Fibroblast of skin of left quadriceps (primary cell): Measurements from ENCODE around the gene CYP2R1.
A peak's percentile ranks its signal among the peaks of the same experiment; 100 is the strongest.
"Not testable (repeated sequence)": the region's sequence is repeated elsewhere in the genome, so short reads cannot be mapped to it uniquely, and the experiment has no call there.

Experiments
- DNase-seq, 2 experiments: peaks; one replicate each; pipeline ENCODE4 v3.0.0-alpha.2; 2013; ENCODE audit warnings: low read depth in 2 of 2

Gene CYP2R1

GRCh38 chr11:14892577-14892976 is 546 bp upstream of the CYP2R1 start:
- no peak for DNase-seq

GRCh38 chr11:14891143-14892035 is 642 bp downstream of the CYP2R1 start:
- DNase-seq = peak; percentile 72 to 75

- DNase-seq = no peak
These were observed 5.5 kb downstream of the CYP2R1 start for GRCh38 chr11:14886513-14886912.

GRCh38 chr11:14884667-14885273 is 7.3 kb downstream of the CYP2R1 start:
- DNase-seq = no peak

GRCh38 chr11:14883683-14884082 is 8.3 kb downstream of the CYP2R1 start:
- not testable (repeated sequence) for DNase-seq

- no peak for DNase-seq
These were observed 9.8 kb downstream of the CYP2R1 start for GRCh38 chr11:14882196-14882595.

- no peak for DNase-seq
These were observed 10.3 kb downstream of the CYP2R1 start for GRCh38 chr11:14881576-14882193.

- no peak for DNase-seq
These were observed 16.9 kb downstream of the CYP2R1 start for GRCh38 chr11:14875163-14875562.

GRCh38 chr11:14873632-14874031 is 18.4 kb downstream of the CYP2R1 start:
- no peak for DNase-seq

- DNase-seq = no peak
These were observed 20.0 kb downstream of the CYP2R1 start for GRCh38 chr11:14872032-14872431.

GRCh38 chr11:14863775-14864174 is 28.3 kb downstream of the CYP2R1 start:
- DNase-seq = not testable (repeated sequence)

- DNase-seq = no peak
These were observed 30.4 kb downstream of the CYP2R1 start for GRCh38 chr11:14861680-14862079.

- no peak for DNase-seq
These were observed 31.5 kb downstream of the CYP2R1 start for GRCh38 chr11:14860511-14860910.

GRCh38 chr11:14858404-14858803 is 33.6 kb downstream of the CYP2R1 start:
- no peak for DNase-seq

- no peak for DNase-seq
These were observed 34.4 kb downstream of the CYP2R1 start for GRCh38 chr11:14857621-14858020.

- no peak for DNase-seq
These were observed 36.1 kb downstream of the CYP2R1 start for GRCh38 chr11:14855890-14856289.

- no peak for DNase-seq
These were observed 38.0 kb downstream of the CYP2R1 start for GRCh38 chr11:14854057-14854456.

- DNase-seq = no peak
These were observed 39.4 kb downstream of the CYP2R1 start for GRCh38 chr11:14852571-14853177.

- no peak for DNase-seq
These were observed 50.0 kb downstream of the CYP2R1 start for GRCh38 chr11:14842002-14842401.

- no peak for DNase-seq
These were observed 56.2 kb downstream of the CYP2R1 start for GRCh38 chr11:14835496-14836492.
